SKM-1 treated with dmso at 0.1 percent for 144 hours (cell line): ENCODE data around the gene PWP2.
"Not testable (repeated sequence)": the region's sequence is repeated elsewhere in the genome, so short reads cannot be mapped to it uniquely, and the experiment has no call there.

Source experiments
- DNase-seq: peaks from one replicate; lab custom pipeline; 2025; ENCODE audit not compliant: unreplicated experiment; lab: John Stamatoyannopoulos, UW

The PWP2 gene

GRCh38 chr21:44107026-44107501, at the start of gene PWP2:
Gene PWP2 (plus strand): TSS chr21:44107399. CDS start chr21:44107417, 18 bp downstream.
- not testable (repeated sequence) for DNase-seq

- no peak for DNase-seq
Observed at GRCh38 chr21:44057960-44058651, 49.1 kb upstream of the PWP2 start.

GRCh38 chr21:44058652-44058964, 48.6 kb upstream of the PWP2 start:
- DNase-seq: no peak

GRCh38 chr21:44058981-44059380, 48.2 kb upstream of the PWP2 start:
- DNase-seq: no peak

GRCh38 chr21:44059710-44060109, 47.5 kb upstream of the PWP2 start:
- no peak for DNase-seq

GRCh38 chr21:44062380-44062779, 44.8 kb upstream of the PWP2 start:
- DNase-seq: no peak

- no peak for DNase-seq
Observed at GRCh38 chr21:44063151-44063912, 43.9 kb upstream of the PWP2 start.

GRCh38 chr21:44064852-44065403, 42.3 kb upstream of the PWP2 start:
- DNase-seq: no peak

GRCh38 chr21:44065428-44065827, 41.8 kb upstream of the PWP2 start:
- peak; percentile 25 for DNase-seq

- DNase-seq: no peak
Observed at GRCh38 chr21:44066116-44066515, 41.1 kb upstream of the PWP2 start.

- no peak for DNase-seq
Observed at GRCh38 chr21:44067011-44067839, 40.0 kb upstream of the PWP2 start.

- no peak for DNase-seq
Observed at GRCh38 chr21:44070391-44070790, 36.8 kb upstream of the PWP2 start.

GRCh38 chr21:44071359-44072104, 35.7 kb upstream of the PWP2 start:
- no peak for DNase-seq

GRCh38 chr21:44072111-44072510, 35.1 kb upstream of the PWP2 start:
- no peak for DNase-seq

- DNase-seq: no peak
Observed at GRCh38 chr21:44074315-44074958, 32.8 kb upstream of the PWP2 start.

GRCh38 chr21:44076316-44076715, 30.9 kb upstream of the PWP2 start:
- DNase-seq: no peak

GRCh38 chr21:44078411-44078981, 28.7 kb upstream of the PWP2 start:
- no peak for DNase-seq

GRCh38 chr21:44079446-44079845, 27.8 kb upstream of the PWP2 start:
- no peak for DNase-seq

- DNase-seq: no peak
Observed at GRCh38 chr21:44079846-44080245, 27.4 kb upstream of the PWP2 start.
